PC-3 (cell line): ENCODE measurements around the gene GALR2. TPM values are rescaled to one million over a fixed set of nuclear protein-coding genes. Genes with fewer than 3 reads are reported as not detected.

Experiments used
- ATAC-seq: fragments of 200-7000 bp; cut with Tn5 transposase; 2 replicates; pipeline ENCODE4 v1.9.1; 2020; ENCODE audit warnings: mild to moderate bottlenecking, moderate library complexity
- BruUV-seq: library from RNA; stranded (reverse); fragments of 400-500 nt; replicated peaks from 2 replicates; lab custom pipeline; 2021; lab: Mats Ljungman, UMichigan
- CTCF ChIA-PET: fragments of 300-600 bp; sonication (Branson Sonifier 250); formaldehyde crosslinking; loops from one replicate; lab custom pipeline; 2022; ENCODE audit warnings: antibody characterized with exemption; lab: Charles Lee
- POLR2A ChIA-PET: fragments of 300-600 bp; sonication (Branson Sonifier 250); formaldehyde crosslinking; loops from one replicate; lab custom pipeline; 2022; ENCODE audit warnings: antibody characterized with exemption; ENCODE audit not compliant: unreplicated experiment; lab: Charles Lee
- DNase-seq: peaks from one replicate; pipeline ENCODE4 v3.0.0-alpha.2; 2015
- H2AFZ ChIP-seq: fragments of 300-600 bp; sonication (generic); 2 replicates; pipeline ENCODE4 v1.6.0; 2016; ENCODE audit warnings: antibody characterized with exemption, low read length
- H3F3A ChIP-seq: fragments of 300-600 bp; sonication (generic); one replicate; pipeline ENCODE4 v1.6.0; 2017; ENCODE audit warnings: antibody characterized with exemption, low read length, control low read depth, mild to moderate bottlenecking; ENCODE audit not compliant: unreplicated experiment
- H3K27ac ChIP-seq: fragments of 300-600 bp; sonication (generic); 2 replicates; pipeline ENCODE4 v1.5.1; 2016; ENCODE audit warnings: mild to moderate bottlenecking, low read length
- H3K27me3 ChIP-seq: fragments of 300-600 bp; sonication (generic); 2 replicates; pipeline ENCODE4 v1.6.1; 2016; ENCODE audit warnings: low read length, mixed read lengths
- H3K36me3 ChIP-seq: fragments of 300-600 bp; sonication (generic); 2 replicates; pipeline ENCODE4 v1.6.1; 2016; ENCODE audit warnings: low read depth, mixed run types, low read length, mixed read lengths
- H3K4me1 ChIP-seq: fragments of 300-600 bp; sonication (generic); 2 replicates; pipeline ENCODE4 v1.5.1; 2016; ENCODE audit warnings: low read length; ENCODE audit not compliant: insufficient read depth
- H3K4me2 ChIP-seq: fragments of 300-600 bp; sonication (generic); 2 replicates; pipeline ENCODE4 v1.6.0; 2016; ENCODE audit warnings: low read length
- H3K4me3 ChIP-seq: fragments of 300-600 bp; sonication (generic); 2 replicates; pipeline ENCODE4 v1.5.1; 2016; ENCODE audit warnings: mild to moderate bottlenecking, low read length, mixed read lengths
- H3K79me2 ChIP-seq: fragments of 300-600 bp; sonication (generic); 2 replicates; pipeline ENCODE4 v1.6.1; 2017; ENCODE audit warnings: low read length, mixed read lengths
- H3K9ac ChIP-seq: fragments of 300-600 bp; sonication (generic); 2 replicates; pipeline ENCODE4 v1.6.0; 2016; ENCODE audit warnings: mild to moderate bottlenecking, low read length
- H3K9me2 ChIP-seq: fragments of 300-600 bp; sonication (generic); replicated peaks from 2 replicates; pipeline ENCODE4 v1.6.1; 2016; ENCODE audit warnings: mixed run types, low read length, mixed read lengths
- H3K9me3 ChIP-seq: fragments of 300-600 bp; sonication (generic); 2 replicates; pipeline ENCODE4 v1.6.1; 2016; ENCODE audit warnings: low read length, mixed read lengths
- H4K20me1 ChIP-seq: fragments of 300-600 bp; sonication (generic); 2 replicates; pipeline ENCODE4 v1.6.1; 2016; ENCODE audit warnings: low read length, mixed read lengths
- CTCF ChIP-seq: fragments of 300-600 bp; sonication (generic); conservative IDR thresholded peaks from 2 replicates; pipeline ENCODE4 v1.5.1; 2017; ENCODE audit warnings: antibody characterized with exemption, low read depth, mild to moderate bottlenecking, low read length
- EZH2 ChIP-seq: fragments of 300-600 bp; sonication (generic); IDR thresholded peaks from one replicate; pipeline ENCODE4 v1.6.1; 2017; ENCODE audit warnings: antibody characterized with exemption, mild to moderate bottlenecking, low read length; ENCODE audit not compliant: unreplicated experiment
- EZH2phosphoT487 ChIP-seq: fragments of 300-600 bp; sonication (generic); IDR thresholded peaks from 2 replicates; pipeline ENCODE4 v1.6.1; 2018; ENCODE audit warnings: mild to moderate bottlenecking, antibody characterized with exemption, low read length, borderline replicate concordance
- intact Hi-C: fragments of 100-400 bp; cut with micrococcal nuclease; formaldehyde crosslinking; loops from 2 replicates; pipeline ENCODE4 v1.9.0; 2023
- total RNA-seq: library from RNA; depleted of rRNA; stranded (reverse); fragments of >200 nt; gene quantifications from 2 replicates; pipeline ENCODE4 v1.2.3, GENCODE V29; 2014

Gene GALR2
- total RNA-seq, 1 experiment from 2014 or later, result 0.69 TPM

DNA sequence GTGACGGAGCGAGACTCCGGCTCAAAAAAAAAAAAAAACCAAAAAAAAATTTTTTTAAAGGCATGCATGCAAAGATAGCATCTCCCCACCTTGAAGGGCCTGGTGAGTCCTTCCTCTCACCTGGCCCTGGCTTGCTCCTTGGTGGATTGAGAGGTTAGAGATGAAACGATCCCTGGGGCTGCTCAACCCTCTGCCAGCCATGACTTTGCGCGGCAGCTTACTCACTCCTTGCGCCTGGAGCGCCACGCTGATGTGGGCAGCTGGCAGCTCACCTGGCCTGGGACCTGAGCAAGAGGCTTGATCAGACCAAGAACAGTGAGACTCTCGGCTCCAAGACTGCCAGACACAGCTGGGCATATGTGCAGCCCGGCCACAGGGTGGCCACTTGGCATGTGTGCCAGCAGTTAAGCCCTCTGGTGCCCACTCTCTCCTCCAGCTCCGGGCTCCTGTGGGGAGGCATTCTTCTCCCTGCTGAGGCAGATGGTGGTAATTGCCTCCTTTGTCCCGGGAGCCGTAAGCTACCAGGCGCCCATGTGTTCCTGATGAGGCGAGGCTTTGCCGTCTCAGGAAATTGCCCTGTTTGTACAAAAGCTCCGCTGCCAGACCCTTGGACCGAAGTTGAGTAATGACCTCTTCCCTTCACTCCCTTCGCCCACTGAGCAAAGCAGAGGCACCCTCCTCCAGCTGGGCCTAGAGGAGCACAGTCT lies 42.4 kb upstream of the GALR2 start:
- Histone ChIP-seq H3K9me2 (no peaks in the 10 kb centered on the region), H3K27me3 (no peaks in the 10 kb centered on the region), H3K9ac (no peak overlapping the region), H2AFZ (no peak overlapping the region), H3K4me2 (no peak overlapping the region), H3K36me3 (no peaks in the 10 kb centered on the region), H3F3A (no peaks in the 10 kb centered on the region), H3K4me3 (no peak overlapping the region), H4K20me1 (no peaks in the 10 kb centered on the region), H3K4me1 (peaks cover 6% of the 10 kb centered on the region), H3K79me2 (peaks cover under 1% of the 10 kb centered on the region; the same call in 1 of the 2 replicates), H3K9me3 (no peaks in the 10 kb centered on the region), H3K27ac (no peak overlapping the region)
- DNase-seq, result peak; percentile 19
- peak; percentile 45 for TF ChIP-seq CTCF
- TF ChIP-seq EZH2phosphoT487, result no peak
- intact Hi-C loops, result no loop called here
- BruUV-seq, result no TSS peak
- ATAC-seq, result peak; percentile 10; the same call in 1 of the 2 replicates
- CTCF ChIA-PET, result interaction anchor here (1.2 kb wide), 1 partner anchor 18 kb away, joined by 4 read pairs; no protein-coding TSS in a partner anchor
- POLR2A ChIA-PET, result no interaction called here

- ATAC-seq (no peak), DNase-seq (no peak)
- POLR2A ChIA-PET, result no interaction called here
- H3F3A ChIP-seq, result no peaks in the 10 kb centered on the region
- TF ChIP-seq EZH2phosphoT487, result no peak
- no peak for TF ChIP-seq EZH2
- TF ChIP-seq CTCF, result no peak
- no peaks in the 10 kb centered on the region for H3K27me3 ChIP-seq
- CTCF ChIA-PET, result interaction anchor here (1.2 kb wide), 1 partner anchor 18 kb away, joined by 4 read pairs; no protein-coding TSS in a partner anchor
- intact Hi-C loops, result no loop called here
- peaks cover under 1% of the 10 kb centered on the region for H3K4me1 ChIP-seq
- no peaks in the 10 kb centered on the region for H3K79me2 ChIP-seq
- H2AFZ ChIP-seq, result no peak overlapping the region
- H3K9me2 ChIP-seq, result no peaks in the 10 kb centered on the region
- no peak overlapping the region for H3K9ac ChIP-seq
- H3K9me3 ChIP-seq, result no peaks in the 10 kb centered on the region
- no peaks in the 10 kb centered on the region for H3K36me3 ChIP-seq
- no peaks in the 10 kb centered on the region for H4K20me1 ChIP-seq
- no peak overlapping the region for H3K27ac ChIP-seq
- H3K4me2 ChIP-seq, result no peak overlapping the region
- no TSS peak for BruUV-seq
- H3K4me3 ChIP-seq, result no peak overlapping the region
Observed at GRCh38 chr17:76032780-76033108, 41.8 kb upstream of the GALR2 start.

- Histone ChIP-seq H3K9ac (no peak overlapping the region), H3K79me2 (no peaks in the 10 kb centered on the region), H3K9me3 (no peaks in the 10 kb centered on the region), H3K36me3 (no peaks in the 10 kb centered on the region), H2AFZ (no peak overlapping the region), H3K4me1 (no peaks in the 10 kb centered on the region), H4K20me1 (no peaks in the 10 kb centered on the region), H3K4me3 (no peak overlapping the region), H3K4me2 (no peak overlapping the region), H3K9me2 (no peaks in the 10 kb centered on the region), H3F3A (no peaks in the 10 kb centered on the region), H3K27ac (no peak overlapping the region), H3K27me3 (no peaks in the 10 kb centered on the region)
- ChIA-PET POLR2A (no interaction called here), CTCF (interaction anchor here (1.2 kb wide), 1 partner anchor 19 kb away, joined by 4 read pairs; no protein-coding TSS in a partner anchor)
- no TSS peak for BruUV-seq
- ATAC-seq (no peak), DNase-seq (no peak)
- intact Hi-C loops, result no loop called here
- TF ChIP-seq EZH2phosphoT487 (no peak), EZH2 (no peak), CTCF (no peak)
Observed at GRCh38 chr17:76033139-76033538, 41.4 kb upstream of the GALR2 start.
